ENCODE results near the gene MED26.

MED26 gene

GRCh38 chr19:16655727-16656126 is 27.7 kb upstream of the MED26 start:
- Histone ChIP-seq H3F3A (ENCODE audit: insufficient read depth, low read length) (peaks cover 5% of the 10 kb centered on the region), H3K4me1 (ENCODE audit: low read length) (peaks cover 5% of the 10 kb centered on the region; the same call in 1 of the 2 replicates), H3K27ac (ENCODE audit: low read length) (no peak overlapping the region), H2AFZ (ENCODE audit: low read length) (no peak overlapping the region), H3K4me2 (ENCODE audit: low read depth, low read length) (no peak overlapping the region), H3K27me3 (replicated peaks; ENCODE audit: insufficient read depth, low read length) (no peaks in the 10 kb centered on the region), H3K79me2 (ENCODE audit: low read length) (peaks cover 70% of the 10 kb centered on the region), H3K9me2 (replicated peaks; ENCODE audit: insufficient read depth, low read length) (no peaks in the 10 kb centered on the region), H3K36me3 (replicated peaks; ENCODE audit: insufficient read depth, low read length) (peaks cover 3% of the 10 kb centered on the region; the same call in 1 of the 2 replicates), H3K9ac (ENCODE audit: low read length) (no peak overlapping the region), H3K4me3 (ENCODE audit: low read length) (no peak overlapping the region), H4K20me1 (ENCODE audit: insufficient read depth, low read length) (peaks cover 14% of the 10 kb centered on the region; the same call in 1 of the 2 replicates), H3K9me3 (replicated peaks; ENCODE audit: insufficient read depth, low read length) (no peaks in the 10 kb centered on the region)
- DNase-seq = no peak
- no peak for TF ChIP-seq EZH2phosphoT487 (IDR thresholded peaks at IDR 0.05; ENCODE audit: low read length)
- TF ChIP-seq CTCF (IDR thresholded peaks at IDR 0.05; ENCODE audit: low read length) = no peak
- TF ChIP-seq EZH2 (optimal IDR thresholded peaks at IDR 0.05; ENCODE audit: low read depth, low read length) = no peak

GRCh38 chr19:16654627-16655026 is 26.6 kb upstream of the MED26 start:
- H3K9me3 ChIP-seq (replicated peaks; ENCODE audit: insufficient read depth, low read length) = no peaks in the 10 kb centered on the region
- TF ChIP-seq EZH2phosphoT487 (IDR thresholded peaks at IDR 0.05; ENCODE audit: low read length) (no peak), CTCF (IDR thresholded peaks at IDR 0.05; ENCODE audit: low read length) (no peak), EZH2 (optimal IDR thresholded peaks at IDR 0.05; ENCODE audit: low read depth, low read length) (no peak)
- H3K79me2 ChIP-seq (ENCODE audit: low read length) = peaks cover 68% of the 10 kb centered on the region
- no peak overlapping the region for H3K9ac ChIP-seq (ENCODE audit: low read length)
- H3K4me3 ChIP-seq (ENCODE audit: low read length) = no peak overlapping the region
- H3F3A ChIP-seq (ENCODE audit: insufficient read depth, low read length) = no peaks in the 10 kb centered on the region
- peaks cover 5% of the 10 kb centered on the region; the same call in 1 of the 2 replicates for H3K4me1 ChIP-seq (ENCODE audit: low read length)
- peaks cover 14% of the 10 kb centered on the region; the same call in 1 of the 2 replicates for H4K20me1 ChIP-seq (ENCODE audit: insufficient read depth, low read length)
- H3K36me3 ChIP-seq (replicated peaks; ENCODE audit: insufficient read depth, low read length) = peaks cover 3% of the 10 kb centered on the region; the same call in 1 of the 2 replicates
- no peaks in the 10 kb centered on the region for H3K9me2 ChIP-seq (replicated peaks; ENCODE audit: insufficient read depth, low read length)
- no peak overlapping the region for H3K27ac ChIP-seq (ENCODE audit: low read length)
- no peaks in the 10 kb centered on the region for H3K27me3 ChIP-seq (replicated peaks; ENCODE audit: insufficient read depth, low read length)
- H2AFZ ChIP-seq (ENCODE audit: low read length) = no peak overlapping the region
- H3K4me2 ChIP-seq (ENCODE audit: low read depth, low read length) = no peak overlapping the region
- no peak for DNase-seq

GRCh38 chr19:16654140-16654539 is 26.1 kb upstream of the MED26 start:
- Histone ChIP-seq H3K27ac (ENCODE audit: low read length) (no peak overlapping the region), H3K79me2 (ENCODE audit: low read length) (peaks cover 63% of the 10 kb centered on the region), H3F3A (ENCODE audit: insufficient read depth, low read length) (no peaks in the 10 kb centered on the region), H3K9ac (ENCODE audit: low read length) (no peak overlapping the region), H3K9me2 (replicated peaks; ENCODE audit: insufficient read depth, low read length) (no peaks in the 10 kb centered on the region), H3K4me1 (ENCODE audit: low read length) (peaks cover 5% of the 10 kb centered on the region; the same call in 1 of the 2 replicates), H3K36me3 (replicated peaks; ENCODE audit: insufficient read depth, low read length) (peaks cover 3% of the 10 kb centered on the region; the same call in 1 of the 2 replicates), H3K27me3 (replicated peaks; ENCODE audit: insufficient read depth, low read length) (no peaks in the 10 kb centered on the region), H3K4me3 (ENCODE audit: low read length) (no peak overlapping the region), H3K9me3 (replicated peaks; ENCODE audit: insufficient read depth, low read length) (no peaks in the 10 kb centered on the region), H4K20me1 (ENCODE audit: insufficient read depth, low read length) (peaks cover 10% of the 10 kb centered on the region; the same call in 1 of the 2 replicates), H2AFZ (ENCODE audit: low read length) (no peak overlapping the region), H3K4me2 (ENCODE audit: low read depth, low read length) (no peak overlapping the region)
- no peak for TF ChIP-seq EZH2 (optimal IDR thresholded peaks at IDR 0.05; ENCODE audit: low read depth, low read length)
- TF ChIP-seq EZH2phosphoT487 (IDR thresholded peaks at IDR 0.05; ENCODE audit: low read length) = no peak
- TF ChIP-seq CTCF (IDR thresholded peaks at IDR 0.05; ENCODE audit: low read length) = no peak
- DNase-seq = no peak
